Activated CD4-positive, CD25-positive, alpha-beta regulatory T cell treated with anti-CD3 and anti-CD28 coated beads, Interleukin-2, amount 50 U/mL, for 24 hours (primary cell): ENCODE data around the gene CDH5.
"Not testable (repeated sequence)": the region's sequence is repeated elsewhere in the genome, so short reads cannot be mapped to it uniquely, and the experiment has no call there.

Experiments used
- ATAC-seq, 2 donors: fragments of 150-1000 bp; cut with Tn5 transposase; one replicate each; pipeline ENCODE4 v1.10.0; 2021; ENCODE audit warnings: mild to moderate bottlenecking in 1 of 2, moderate library complexity in 1 of 2

CDH5 gene

DNA sequence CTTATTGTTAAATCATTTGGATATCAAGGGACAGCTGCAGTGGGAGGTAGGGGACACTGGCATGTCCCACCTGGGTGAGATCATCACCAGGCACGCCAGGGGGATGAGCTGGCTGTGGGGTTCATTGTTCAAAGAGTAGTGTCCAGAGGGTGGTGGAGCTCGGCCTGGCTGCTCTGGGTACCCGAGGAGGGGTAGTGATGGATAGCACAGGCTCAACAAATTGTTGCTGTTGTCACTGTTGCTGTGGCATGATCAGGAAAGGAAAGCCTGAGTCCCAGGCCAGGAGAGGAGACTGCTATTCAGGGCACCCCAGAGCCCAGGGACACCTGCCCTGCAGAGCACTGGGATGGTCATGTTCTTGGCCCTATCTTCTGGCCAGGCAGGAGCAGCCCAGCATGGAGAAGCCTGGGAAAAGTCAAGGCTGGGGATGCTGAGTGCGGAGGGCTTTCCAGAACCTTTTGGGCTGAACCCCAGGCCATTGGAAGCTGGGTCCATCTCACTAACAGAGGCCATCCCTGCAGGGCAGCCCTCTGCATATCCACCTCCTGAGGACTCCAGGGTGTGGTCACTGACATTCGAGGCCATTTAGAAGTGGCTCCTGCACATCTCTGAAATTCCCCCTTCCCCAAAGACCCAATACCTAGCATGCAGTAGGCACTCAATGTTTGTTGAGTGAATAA, 72.7 kb downstream of the CDH5 start:
- no peak for ATAC-seq

DNA sequence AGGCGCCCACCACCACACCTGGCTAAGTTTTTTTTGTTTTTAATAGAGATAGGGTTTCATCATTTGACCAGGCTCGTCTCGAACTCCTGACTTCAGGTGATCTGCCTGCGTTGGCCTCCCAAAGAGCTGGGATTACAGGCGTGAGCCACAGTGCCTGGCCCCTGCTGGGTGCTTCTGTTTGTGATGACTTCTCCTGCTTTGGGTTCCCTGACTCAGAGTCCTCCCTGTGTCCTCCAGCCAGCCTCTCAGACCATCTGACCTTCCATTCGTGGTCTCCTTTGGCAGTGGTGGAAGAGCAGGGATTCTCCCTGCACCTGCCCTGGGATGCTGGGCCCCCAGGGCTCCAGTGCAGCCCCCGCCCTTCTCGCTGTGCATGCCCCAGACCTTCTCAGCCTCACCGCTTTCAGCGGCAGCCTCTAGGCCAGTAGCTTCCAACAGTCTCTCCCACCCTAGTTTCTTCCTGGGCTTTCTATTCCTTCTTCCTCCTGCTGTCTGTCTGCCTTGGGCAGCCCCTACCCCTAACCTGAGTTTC, 73.8 kb downstream of the CDH5 start:
- ATAC-seq = no peak

DNA sequence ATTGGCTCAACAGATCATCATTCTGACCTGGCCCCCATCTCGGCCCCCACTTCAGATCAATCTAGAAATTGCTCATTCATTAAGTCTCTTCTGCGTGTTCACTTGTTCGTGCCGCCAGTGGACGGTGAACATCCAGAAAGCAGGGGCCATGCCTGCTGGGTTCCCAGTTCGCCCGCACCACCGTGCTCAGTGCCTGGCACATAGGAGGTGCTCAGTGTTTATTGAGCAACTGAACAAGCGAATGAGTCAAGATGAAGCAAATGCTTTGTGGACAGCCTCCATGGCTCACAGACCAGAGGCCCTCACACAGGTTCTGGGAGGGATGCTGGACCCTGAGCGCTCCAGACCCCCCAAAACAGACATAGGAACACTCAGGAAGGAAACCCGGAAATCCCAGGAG, 74.5 kb downstream of the CDH5 start:
- ATAC-seq = no peak

DNA sequence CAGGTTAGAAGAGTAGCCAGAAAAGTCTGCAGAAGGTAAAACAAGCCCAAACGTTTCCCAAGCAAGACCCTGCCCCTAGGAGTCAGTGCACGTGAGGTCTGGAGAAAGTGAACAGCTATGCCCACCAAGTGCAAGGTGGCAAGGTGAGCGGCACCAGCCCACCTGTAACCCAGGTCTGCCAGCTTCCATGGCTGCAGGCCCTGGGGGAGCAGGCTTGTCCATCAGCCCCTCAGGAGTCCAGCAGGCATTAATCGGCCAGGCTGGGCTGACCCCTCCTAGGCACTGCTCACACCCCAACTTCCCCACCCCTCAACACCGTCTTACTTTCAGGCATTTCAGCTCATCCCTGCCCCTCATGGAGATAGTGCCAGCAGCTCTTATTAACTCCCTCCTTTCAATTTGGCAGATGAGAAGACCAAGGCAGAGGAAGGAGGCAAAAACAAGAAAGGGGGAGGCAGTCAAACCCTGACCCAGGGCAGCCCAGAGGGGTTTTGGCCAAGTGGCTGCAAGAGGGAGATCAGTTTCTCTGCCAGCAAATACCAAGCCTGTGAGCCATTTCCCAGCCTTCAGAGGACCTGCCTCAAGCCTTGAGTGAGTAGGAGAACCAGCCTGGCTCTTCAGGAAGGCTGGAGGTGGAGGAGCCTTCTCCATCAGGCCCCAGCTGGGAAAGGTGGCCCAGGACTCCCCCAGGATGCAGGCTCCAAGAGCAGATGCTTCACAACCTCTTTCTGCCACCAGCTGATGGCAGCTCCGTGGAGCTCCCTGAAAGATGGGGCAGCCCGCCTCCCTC, 75.3 kb downstream of the CDH5 start:
- ATAC-seq = no peak

DNA sequence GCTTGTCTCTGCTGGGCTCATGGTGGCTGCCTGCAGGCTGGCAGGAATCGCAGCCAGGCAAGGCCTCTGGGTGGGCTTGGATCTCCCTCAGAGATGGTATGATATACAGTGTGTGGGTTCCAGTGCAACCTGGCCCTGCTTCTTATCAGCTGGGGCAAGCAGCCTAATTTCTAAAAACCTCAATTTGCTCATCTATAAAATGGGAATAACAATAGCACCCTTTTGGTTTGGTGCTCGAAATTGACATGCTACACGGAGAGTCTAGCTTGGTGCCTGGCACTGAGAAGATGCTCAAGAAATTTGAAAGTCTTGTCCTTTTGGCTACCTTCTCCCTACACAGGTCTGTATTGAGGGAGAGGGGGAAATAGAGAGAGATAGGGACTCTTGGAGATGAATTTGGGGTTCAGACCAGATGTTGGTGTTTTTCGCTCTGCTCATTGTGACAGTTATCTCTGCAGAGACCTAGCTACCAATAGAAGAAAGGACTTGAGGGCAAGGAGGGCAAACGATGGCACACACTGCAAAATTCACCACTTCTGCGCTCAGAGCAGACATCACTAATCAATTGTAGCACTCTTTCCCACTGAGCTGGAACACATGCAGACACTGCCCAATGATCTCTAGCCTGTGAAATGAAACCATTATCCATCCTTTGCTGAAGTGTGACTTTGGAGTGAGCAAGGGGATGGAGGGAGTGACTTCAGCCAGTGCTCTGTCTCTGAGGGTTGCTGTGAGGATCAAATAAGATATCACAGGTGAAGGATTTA, 76.2 kb downstream of the CDH5 start:
- ATAC-seq = no peak

DNA sequence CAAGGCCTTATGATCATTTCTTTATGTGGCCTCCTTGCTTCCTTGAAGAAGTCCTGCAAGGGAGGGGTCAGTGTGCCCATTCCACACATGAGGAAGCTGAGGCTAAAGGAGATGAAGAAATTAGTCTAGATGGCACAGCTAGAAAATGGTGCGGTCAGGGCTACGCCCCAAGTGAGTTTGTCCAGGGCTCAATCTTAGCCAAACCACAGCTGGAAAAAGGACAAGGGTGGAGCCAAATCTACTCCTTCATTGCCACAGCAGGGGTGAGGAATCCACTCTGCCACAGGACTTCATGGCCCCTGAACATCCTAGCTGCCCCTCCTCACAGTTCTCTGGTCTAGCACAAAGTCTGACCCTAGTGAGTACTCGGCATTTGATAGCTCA, 76.8 kb downstream of the CDH5 start:
- ATAC-seq = no peak

DNA sequence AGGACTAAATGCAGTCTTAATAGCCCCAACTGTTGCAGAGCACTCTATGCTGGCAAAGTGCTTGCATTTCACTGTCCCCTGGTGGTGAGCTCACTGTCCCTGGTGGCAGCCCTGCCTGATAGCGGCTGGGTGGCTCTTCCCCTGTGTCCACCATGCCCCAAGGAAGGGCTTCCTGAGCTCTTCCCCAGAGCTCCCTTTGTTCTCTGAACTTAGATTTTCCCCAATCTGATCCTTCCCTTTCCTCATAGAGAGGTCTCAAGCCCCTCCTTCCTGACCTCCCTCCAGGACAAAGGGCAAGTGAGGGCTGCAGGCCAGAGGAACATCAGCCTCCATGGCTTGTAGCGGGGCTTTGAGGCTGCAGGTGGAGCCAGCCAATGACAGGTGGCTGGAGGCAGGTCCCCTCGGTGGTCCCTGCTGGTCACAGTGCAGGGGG, 77.6 kb downstream of the CDH5 start:
- no peak for ATAC-seq

DNA sequence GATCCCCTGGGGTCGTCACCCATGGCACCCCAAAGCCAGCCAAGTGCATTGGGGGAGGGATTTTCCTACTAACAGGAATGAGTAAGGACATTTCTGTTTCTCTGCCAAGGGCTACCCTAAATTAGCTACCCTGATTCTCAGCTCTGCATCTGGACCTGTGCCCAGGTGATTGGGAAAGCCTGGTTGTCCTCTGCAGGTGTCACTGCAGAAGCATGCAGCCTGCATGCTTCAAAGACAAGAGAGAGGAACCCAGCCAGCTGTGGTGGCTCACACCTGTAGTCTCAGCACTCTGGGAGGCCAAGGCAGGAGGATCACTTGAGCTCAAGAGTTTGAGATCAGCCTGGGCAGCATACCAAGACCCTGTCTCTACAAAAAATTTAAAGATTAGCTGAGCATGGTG, 80.2 kb downstream of the CDH5 start:
- no peak for ATAC-seq

DNA sequence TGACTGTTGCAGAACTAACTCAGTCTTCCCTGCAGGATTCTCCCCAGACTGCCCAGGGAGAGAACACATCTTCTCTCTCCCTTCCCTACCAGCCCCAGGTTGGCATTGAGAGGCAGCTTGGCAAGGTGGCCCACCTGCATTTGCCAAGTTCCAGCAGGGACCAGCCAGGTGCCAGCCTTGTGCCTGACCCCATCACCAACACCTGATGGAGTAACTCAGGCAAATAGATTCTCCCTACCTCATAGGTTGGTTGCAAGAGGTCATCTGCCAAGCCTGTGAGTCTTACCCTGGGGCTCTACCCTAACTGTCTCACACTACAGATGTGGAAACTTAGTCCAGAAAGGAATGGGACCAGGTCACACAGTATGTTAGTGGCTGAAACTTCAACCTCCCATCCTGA, 81.0 kb downstream of the CDH5 start:
- no peak for ATAC-seq

DNA sequence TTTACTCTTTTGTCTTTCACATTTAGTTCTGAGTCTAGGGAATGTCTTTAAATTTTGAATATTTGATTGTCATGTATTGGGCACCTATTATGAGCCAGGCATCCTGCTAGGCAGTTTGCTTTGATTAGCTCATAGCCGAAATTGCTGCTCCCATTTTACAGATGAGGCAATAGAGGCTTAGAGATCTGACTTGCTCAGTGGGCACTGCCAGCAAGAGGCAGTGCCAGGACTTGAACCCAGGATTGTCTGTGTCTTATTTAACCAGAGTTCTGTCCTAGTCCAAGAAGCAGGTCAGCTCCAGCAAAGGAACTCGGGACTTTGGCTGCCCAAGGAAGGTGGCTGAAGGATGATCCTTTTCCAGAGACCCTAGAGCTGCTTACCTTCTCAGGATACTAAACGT, 85.1 kb downstream of the CDH5 start:
- no peak for ATAC-seq

DNA sequence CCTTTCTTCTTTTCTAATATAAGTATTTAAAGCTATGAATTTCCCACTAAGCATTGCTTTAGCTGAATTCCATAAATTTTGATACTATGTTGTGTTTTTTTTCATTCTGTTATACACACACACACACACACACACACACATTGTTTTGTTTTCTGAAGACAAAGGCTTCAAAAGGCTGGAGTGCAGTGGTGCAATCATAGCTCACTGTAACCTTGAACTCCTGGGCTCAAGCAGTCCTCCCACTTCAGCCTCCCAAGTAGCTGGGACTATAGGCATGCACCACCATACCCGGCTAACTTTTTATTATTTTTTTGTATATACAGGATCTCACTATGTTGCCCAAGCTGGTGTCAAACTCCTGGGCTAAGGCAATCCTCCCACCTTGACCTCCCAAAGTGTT, 86.7 kb downstream of the CDH5 start:
- ATAC-seq = not testable (repeated sequence)
